DOHH2 (cell line): ENCODE results near the gene CR1L.

Experiments used
- H3F3A ChIP-seq: fragments of 200-600 bp; sonication (generic), shearing (Covaris generic); 2 replicates; pipeline ENCODE4 v1.6.0; 2016; ENCODE audit warnings: antibody characterized with exemption, mild to moderate bottlenecking; ENCODE audit not compliant: control insufficient read depth, insufficient read depth
- H3K27ac ChIP-seq: fragments of 200-600 bp; sonication (generic); 2 replicates; pipeline ENCODE4 v1.5.1; 2014; ENCODE audit warnings: low read depth, mild to moderate bottlenecking, low read length, moderate library complexity
- H3K27me3 ChIP-seq: fragments of 200-600 bp; sonication (generic); 2 replicates; pipeline ENCODE4 v1.6.1; 2014; ENCODE audit warnings: mild to moderate bottlenecking, low read length, mixed read lengths; ENCODE audit not compliant: control insufficient read depth
- H3K36me3 ChIP-seq: fragments of 200-600 bp; sonication (generic); 2 replicates; pipeline ENCODE4 v1.6.1; 2014; ENCODE audit warnings: mild to moderate bottlenecking, low read length, moderate library complexity, mixed read lengths; ENCODE audit not compliant: control insufficient read depth
- H3K4me1 ChIP-seq: fragments of 200-600 bp; sonication (generic); 2 replicates; pipeline ENCODE4 v1.6.1; 2014; ENCODE audit warnings: mild to moderate bottlenecking, low read length, mixed read lengths; ENCODE audit not compliant: control insufficient read depth
- H3K4me2 ChIP-seq: fragments of 200-600 bp; sonication (generic); 2 replicates; pipeline ENCODE4 v1.6.0; 2014; ENCODE audit warnings: mild to moderate bottlenecking, low read length, moderate library complexity
- H3K4me3 ChIP-seq: fragments of 200-600 bp; sonication (generic); 2 replicates; pipeline ENCODE4 v1.5.1; 2014; ENCODE audit warnings: mild to moderate bottlenecking, low read length, mixed read lengths
- H3K79me2 ChIP-seq: fragments of 200-600 bp; sonication (generic); 2 replicates; pipeline ENCODE4 v1.6.1; 2014; ENCODE audit warnings: mild to moderate bottlenecking, low read length, mixed read lengths; ENCODE audit not compliant: control insufficient read depth
- H3K9me2 ChIP-seq: fragments of 200-600 bp; sonication (generic); replicated peaks from 2 replicates; pipeline ENCODE4 v1.6.1; 2014; ENCODE audit warnings: mild to moderate bottlenecking, low read length, mixed read lengths; ENCODE audit not compliant: control insufficient read depth
- H3K9me3 ChIP-seq: fragments of 200-600 bp; sonication (generic); 2 replicates; pipeline ENCODE4 v1.6.1; 2014; ENCODE audit warnings: antibody characterized with exemption, low read length, mixed read lengths; ENCODE audit not compliant: control insufficient read depth, insufficient read depth
- H4K20me1 ChIP-seq: fragments of 200-600 bp; sonication (generic); 2 replicates; pipeline ENCODE4 v1.6.0; 2014; ENCODE audit warnings: low read depth, mild to moderate bottlenecking, antibody characterized with exemption, low read length, moderate library complexity; ENCODE audit not compliant: control insufficient read depth, insufficient read depth
- CTCF ChIP-seq: fragments of 200-600 bp; sonication (generic); IDR thresholded peaks from one replicate; pipeline ENCODE4 v1.5.1; 2014; ENCODE audit warnings: antibody characterized with exemption, mild to moderate bottlenecking, low read depth, low read length; ENCODE audit not compliant: poor library complexity, severe bottlenecking
- EZH2phosphoT487 ChIP-seq: fragments of 200-600 bp; sonication (generic); IDR thresholded peaks from 2 replicates; pipeline ENCODE4 v1.6.1; 2017; ENCODE audit warnings: borderline replicate concordance, mild to moderate bottlenecking, antibody characterized with exemption, low read length, moderate library complexity, mixed read lengths

CR1L gene

GRCh38 chr1:207669528-207670009, 24.6 kb downstream of the CR1L start:
- Histone ChIP-seq H4K20me1 (no peaks in the 10 kb centered on the region), H3K79me2 (no peaks in the 10 kb centered on the region), H3F3A (no peaks in the 10 kb centered on the region), H3K9me3 (no peaks in the 10 kb centered on the region; the same call in 1 of the 2 replicates), H3K36me3 (no peaks in the 10 kb centered on the region), H3K27ac (no peak overlapping the region), H3K4me2 (peak overlapping the region; percentile 55), H3K4me3 (no peak overlapping the region), H3K4me1 (peaks cover 21% of the 10 kb centered on the region), H3K9me2 (no peaks in the 10 kb centered on the region), H3K27me3 (peaks cover 50% of the 10 kb centered on the region)
- TF ChIP-seq CTCF: no peak

GRCh38 chr1:207670192-207670591, 25.3 kb downstream of the CR1L start:
- Histone ChIP-seq H3K27me3 (peaks cover 51% of the 10 kb centered on the region), H3K4me3 (peak overlapping the region; percentile 10; the same call in 1 of the 2 replicates), H3K79me2 (no peaks in the 10 kb centered on the region), H3K4me2 (peak overlapping the region; percentile 55), H3F3A (no peaks in the 10 kb centered on the region), H4K20me1 (no peaks in the 10 kb centered on the region), H3K4me1 (peaks cover 21% of the 10 kb centered on the region), H3K27ac (peak overlapping the region; percentile 12; the same call in 1 of the 2 replicates), H3K36me3 (no peaks in the 10 kb centered on the region), H3K9me3 (no peaks in the 10 kb centered on the region; the same call in 1 of the 2 replicates), H3K9me2 (no peaks in the 10 kb centered on the region)
- TF ChIP-seq EZH2phosphoT487 (no peak), CTCF (no peak)

GRCh38 chr1:207670997-207671396, 26.1 kb downstream of the CR1L start:
- Histone ChIP-seq H3K27ac (peak overlapping the region; percentile 12; the same call in 1 of the 2 replicates), H3K4me3 (no peak overlapping the region), H3F3A (no peaks in the 10 kb centered on the region), H3K27me3 (peaks cover 51% of the 10 kb centered on the region), H3K36me3 (no peaks in the 10 kb centered on the region), H3K9me3 (no peaks in the 10 kb centered on the region; the same call in 1 of the 2 replicates), H4K20me1 (no peaks in the 10 kb centered on the region), H3K4me2 (peak overlapping the region; percentile 55), H3K4me1 (peaks cover 21% of the 10 kb centered on the region), H3K9me2 (no peaks in the 10 kb centered on the region), H3K79me2 (no peaks in the 10 kb centered on the region)
- TF ChIP-seq CTCF (no peak), EZH2phosphoT487 (no peak)
